Stimulated activated CD8-positive, alpha-beta memory T cell treated with anti-CD3 and anti-CD28 coated beads, Interleukin-4, amount 100 ng/mL, for 48 hours (primary cell): ENCODE measurements around the gene EHBP1.
"Not testable (repeated sequence)": the region's sequence is repeated elsewhere in the genome, so short reads cannot be mapped to it uniquely, and the experiment has no call there.

ENCODE experiments used
- DNase-seq: peaks from one replicate; pipeline ENCODE4 v3.0.0-alpha.2; 2020

The EHBP1 gene

GRCh38 chr2:62968668-62969067, 263.2 kb downstream of the EHBP1 start:
- no peak for DNase-seq

GRCh38 chr2:62971936-62972335, 266.4 kb downstream of the EHBP1 start:
- DNase-seq, result no peak

DNA sequence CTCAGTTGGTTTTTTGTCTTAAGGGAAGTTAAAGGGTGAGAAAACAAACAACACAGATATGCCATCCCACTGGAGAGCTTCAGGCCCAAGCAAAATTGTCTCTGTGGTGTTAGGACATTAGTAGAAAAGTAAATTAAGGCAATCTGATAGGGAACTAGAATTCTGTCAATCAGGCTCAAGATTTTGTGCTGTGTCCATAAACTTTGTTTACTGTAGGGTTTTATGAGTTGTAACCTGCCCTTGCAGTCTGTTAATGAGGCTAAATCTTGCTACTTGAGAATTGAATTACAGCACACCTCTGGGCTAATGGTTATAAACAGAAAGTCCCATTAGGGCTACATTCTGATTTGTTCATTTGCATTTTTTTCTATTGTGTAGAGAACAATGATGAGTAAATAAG, 267.1 kb downstream of the EHBP1 start:
- no peak for DNase-seq

- DNase-seq, result no peak
These were observed 269.5 kb downstream of the EHBP1 start for GRCh38 chr2:62974999-62975398.

DNA sequence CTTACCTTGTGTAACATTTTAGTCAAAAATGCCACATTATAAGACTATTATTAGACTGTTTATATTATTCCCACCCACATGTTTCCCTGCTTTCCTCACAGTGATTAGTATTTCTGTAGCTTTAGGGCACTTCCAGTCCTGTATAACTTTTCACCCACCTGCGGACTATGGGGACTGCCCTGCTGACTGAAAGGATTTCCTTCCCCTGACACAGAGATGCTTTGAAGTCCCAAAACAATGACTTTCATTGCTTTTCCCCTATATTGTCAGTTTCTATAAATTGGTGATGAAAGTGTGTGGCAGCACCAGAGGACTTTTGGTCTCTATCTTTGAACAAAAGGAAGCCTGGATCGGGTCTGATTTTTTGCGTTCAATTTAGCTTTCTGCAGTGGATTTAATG, 286.1 kb downstream of the EHBP1 start:
- DNase-seq, result no peak

DNA sequence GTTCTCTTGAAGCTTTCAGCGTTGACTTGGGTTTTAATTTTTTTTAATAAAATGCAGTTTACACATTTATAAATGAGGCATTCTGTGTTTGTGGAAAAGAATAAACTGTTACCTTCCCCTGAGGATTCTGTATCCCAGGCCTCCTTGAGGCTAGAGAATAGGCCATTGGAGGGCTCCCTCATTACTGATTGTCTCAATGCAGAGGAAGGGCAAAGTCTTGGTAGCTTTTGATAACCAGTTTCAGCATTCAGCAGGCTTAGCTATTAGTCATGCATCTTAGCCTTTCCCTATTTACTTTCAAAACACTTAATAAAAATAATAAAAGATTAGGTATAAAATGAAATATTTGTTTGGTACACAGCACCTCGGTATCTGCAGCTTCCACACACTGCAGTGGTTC, 287.0 kb downstream of the EHBP1 start:
- DNase-seq, result no peak

DNA sequence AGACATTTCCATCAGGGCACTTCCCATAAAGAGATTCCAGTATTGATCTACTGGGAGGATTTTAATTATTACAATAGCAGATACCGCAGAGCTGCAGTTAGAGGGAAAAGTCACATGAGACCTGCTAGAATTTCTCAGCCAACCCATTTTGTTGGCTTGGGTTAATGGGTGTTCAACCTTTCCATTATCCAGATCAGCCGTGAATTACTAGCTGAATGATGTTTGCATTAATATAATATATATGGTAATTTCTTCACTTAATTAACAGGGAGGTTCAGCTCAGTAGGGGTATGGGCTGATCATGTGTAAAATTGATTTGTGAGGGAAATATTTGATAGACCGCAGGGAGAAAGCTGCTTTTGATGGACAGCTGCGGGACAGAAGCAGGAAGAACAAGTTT, 288.7 kb downstream of the EHBP1 start:
- no peak for DNase-seq

- no peak for DNase-seq
These were observed 291.1 kb downstream of the EHBP1 start for GRCh38 chr2:62996534-62997186.

- DNase-seq, result no peak
These were observed 293.4 kb downstream of the EHBP1 start for GRCh38 chr2:62998949-62999348.

DNA sequence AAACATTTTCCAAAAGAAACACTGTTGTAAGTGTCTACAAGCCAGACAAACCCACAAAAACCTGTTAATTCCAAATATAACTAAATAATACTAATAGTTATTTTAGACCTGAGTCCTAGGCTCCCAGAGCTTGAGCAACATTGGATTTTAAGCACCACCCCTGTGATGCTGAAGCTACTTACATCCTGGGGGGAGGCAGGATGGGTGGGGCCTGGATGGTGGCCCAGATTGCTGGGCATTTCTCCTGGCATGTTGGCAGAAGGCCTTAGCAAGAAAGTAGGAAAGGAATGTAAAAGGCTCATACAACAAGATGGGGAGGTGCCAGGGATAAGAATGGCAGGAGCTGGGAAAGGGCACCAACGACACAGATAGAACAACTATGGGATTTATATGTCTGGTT, 294.4 kb downstream of the EHBP1 start:
- no peak for DNase-seq

- DNase-seq, result no peak
These were observed 295.3 kb downstream of the EHBP1 start for GRCh38 chr2:63000801-63001200.

- no peak for DNase-seq
These were observed 296.1 kb downstream of the EHBP1 start for GRCh38 chr2:63001576-63001975.

DNA sequence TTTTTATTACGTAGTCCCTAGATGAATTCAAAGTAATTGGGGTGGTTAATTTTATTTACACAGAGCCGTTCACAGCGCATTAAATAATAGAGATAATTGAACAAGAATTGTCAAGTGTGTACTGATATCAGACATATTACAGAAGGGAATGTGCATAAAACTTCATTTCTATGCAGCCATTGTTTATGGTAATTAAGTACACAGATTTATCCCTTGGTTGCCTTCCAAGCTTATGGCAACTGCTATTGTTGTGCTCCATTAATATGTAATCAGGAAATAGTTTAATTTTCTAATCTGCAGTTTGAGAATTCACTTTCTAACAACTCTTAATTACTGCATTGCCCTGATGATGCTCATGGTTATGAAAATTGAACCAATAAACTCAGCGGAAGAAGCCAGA, 297.8 kb downstream of the EHBP1 start:
- no peak for DNase-seq

DNA sequence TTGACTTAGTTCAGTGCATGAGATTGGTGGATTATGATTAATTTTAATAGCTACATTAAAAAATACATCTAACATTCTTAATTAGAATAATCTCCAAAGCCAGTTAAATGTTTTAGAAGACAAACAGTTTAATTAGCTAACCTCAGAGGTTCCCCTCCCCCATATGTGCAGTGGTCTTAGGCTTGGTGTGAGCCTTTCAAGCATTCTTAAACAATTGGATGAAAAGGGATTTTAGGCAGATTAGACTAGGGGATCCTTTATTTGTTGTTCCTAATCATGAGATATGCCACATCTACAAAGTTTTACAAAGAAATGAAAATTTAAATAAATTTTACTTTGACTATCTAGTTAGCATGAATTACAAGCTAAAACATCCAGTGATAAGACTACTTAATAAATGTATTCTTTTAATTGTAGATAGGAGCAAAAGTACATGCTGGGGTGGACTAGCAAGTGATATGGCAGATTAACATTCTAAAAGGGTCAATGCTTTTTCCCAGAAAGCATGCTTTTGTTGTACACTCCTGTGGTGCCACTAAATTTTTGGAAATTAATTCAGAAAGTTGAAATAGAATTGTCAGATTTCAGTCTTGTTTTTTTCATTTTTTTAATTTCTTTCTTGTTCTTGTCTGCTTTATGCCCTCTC, 302.4 kb downstream of the EHBP1 start:
- no peak for DNase-seq

DNA sequence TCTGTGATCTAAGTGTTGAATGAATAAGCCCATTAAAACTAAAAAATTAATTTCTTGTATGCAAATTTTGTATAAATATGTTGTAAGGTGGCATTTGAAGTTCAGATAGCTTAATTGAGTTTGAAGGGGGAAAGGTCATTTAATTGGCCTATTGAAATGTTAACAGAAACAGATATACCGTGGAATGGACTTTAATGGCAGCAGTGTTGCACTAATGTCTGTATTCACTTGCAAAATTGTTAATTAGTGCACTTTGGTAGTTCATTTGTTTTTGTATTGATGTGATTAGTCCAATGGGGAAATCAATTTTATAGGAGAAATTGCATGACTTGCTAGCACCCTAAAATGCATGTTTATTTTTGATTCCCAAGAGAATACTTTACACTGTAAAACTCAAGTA, 303.3 kb downstream of the EHBP1 start:
- no peak for DNase-seq

DNA sequence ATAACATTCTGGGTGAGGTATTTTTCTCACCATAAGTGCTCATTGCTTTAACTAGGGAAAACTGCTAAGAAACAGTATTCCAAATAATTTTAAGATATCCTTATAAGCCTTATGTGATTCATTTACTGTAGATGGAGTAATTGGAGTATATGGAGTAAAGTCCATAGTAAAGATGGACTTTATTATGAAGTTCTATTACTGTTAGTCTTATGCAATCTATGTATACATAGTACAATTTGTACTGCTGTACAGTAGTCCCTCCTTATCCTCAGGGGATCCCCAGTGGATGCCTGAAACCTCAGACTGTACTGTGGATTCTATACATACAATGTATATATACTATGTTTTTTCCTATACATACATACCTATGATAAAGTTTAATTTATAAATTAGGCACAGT, 304.0 kb downstream of the EHBP1 start:
- DNase-seq, result no peak

- no peak for DNase-seq
These were observed 307.0 kb downstream of the EHBP1 start for GRCh38 chr2:63012541-63012940.

DNA sequence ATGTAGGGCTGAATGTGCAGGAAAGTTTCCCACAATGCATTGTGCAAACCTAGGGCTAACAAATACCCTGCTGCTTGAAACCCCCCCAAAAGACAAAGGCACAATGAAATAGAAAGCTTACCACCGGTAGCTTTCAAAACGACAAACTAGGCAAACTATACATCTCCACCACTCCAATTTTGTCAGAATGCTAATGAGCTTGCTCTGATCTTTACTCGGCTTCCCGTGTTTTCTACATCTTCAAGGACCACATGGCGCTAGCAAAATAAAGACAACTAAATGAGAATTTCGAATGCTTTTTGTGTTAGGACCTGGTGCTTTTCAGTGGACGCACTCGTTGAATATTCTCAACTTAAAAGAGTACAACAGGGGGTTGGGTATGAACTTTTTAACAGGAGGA, 307.9 kb downstream of the EHBP1 start:
- DNase-seq, result no peak

DNA sequence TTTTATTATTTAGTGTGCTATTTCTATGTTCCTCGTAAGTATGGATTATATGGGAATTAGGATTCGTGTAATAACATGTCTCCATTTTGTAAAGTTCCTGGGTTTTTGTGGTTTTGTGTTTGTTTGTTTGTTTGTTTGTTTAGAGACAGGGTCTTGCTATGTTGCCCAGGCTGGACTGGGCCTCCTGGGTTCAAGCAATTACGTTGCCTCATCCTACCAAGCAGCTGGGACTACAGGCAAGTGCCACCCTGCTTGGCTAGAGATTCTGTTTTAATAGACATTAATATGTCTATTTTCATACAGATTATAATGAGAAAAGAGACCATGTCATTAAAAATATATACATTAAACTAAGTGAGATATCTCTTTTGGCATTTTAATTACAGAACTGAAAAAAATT, 309.9 kb downstream of the EHBP1 start:
- no peak for DNase-seq

DNA sequence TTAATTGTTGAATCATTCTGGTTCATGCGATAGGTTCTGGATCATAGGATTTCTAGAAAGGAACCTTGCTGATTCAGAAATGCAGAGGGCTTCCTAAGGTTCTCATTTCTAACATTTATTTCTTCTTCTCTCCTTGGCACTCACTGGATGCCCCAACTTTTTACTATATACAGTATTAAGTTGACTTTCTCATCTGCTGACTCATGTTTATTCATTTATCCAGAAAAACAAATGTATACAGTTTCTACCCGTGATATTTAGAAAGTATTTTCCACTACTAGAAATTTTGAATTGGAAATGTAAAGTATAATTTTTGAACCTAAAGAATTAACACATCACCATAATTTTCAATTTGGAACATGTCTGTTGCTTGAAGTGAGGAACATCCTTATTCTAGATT, 312.9 kb downstream of the EHBP1 start:
- no peak for DNase-seq

- not testable (repeated sequence) for DNase-seq
These were observed 314.2 kb downstream of the EHBP1 start for GRCh38 chr2:63019686-63020085.

GRCh38 chr2:63023444-63023843, 317.9 kb downstream of the EHBP1 start:
- DNase-seq, result no peak

DNA sequence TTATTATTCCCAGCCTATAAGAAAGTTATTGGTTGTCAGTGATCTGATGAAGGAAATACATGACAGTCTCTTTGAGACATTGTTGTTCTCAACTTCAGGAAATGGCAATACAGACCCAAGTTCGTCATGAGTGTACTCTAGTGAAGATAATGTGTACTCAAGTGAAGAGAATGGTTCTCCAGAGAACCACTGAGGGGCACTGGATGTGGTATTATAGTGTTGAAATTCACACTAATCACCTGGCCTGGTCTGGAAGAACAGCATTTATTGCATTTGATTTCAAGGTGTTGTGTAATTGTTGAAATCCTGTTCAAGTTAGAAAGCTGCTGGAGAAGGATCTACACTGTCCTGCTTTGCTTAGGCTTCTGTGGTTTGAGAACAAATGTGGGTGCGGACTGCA, 321.7 kb downstream of the EHBP1 start:
- no peak for DNase-seq

DNA sequence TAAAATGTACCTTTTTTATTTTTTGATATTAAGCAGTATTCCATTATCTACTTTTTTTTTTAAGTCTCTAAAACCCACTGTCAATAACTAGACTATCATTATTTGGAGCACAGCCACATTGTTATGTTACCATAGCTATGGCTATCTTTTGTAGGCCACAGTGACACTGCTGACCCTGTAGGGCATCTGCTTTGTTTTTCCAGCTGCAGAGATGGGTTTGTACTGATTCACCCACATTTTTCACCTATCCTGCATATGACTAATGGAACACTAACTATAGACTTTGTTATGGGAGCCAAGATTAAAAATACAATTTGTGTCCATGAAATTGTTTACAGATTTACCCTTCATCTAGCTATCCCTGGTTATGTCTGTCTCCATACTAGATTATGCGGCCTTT, 323.5 kb downstream of the EHBP1 start:
- no peak for DNase-seq

DNA sequence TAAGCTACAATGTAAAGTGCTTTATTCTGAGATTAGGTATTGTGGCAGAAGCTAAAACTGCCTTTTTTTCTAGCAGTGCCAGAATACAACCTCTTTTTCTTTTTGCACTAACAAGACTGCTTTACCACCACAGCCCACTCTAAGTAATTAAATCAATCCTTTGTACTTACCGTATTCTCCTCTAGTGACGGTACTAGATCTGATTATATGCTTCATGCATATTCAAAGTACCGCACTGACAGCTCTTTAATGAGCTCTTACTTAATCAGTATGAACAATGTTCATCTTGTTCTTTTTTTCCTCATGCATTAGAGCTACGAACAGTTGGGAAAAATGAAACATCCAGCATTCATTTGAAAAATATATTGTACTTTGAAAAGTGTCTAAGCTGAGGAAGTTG, 329.0 kb downstream of the EHBP1 start:
- DNase-seq, result no peak
